Tibial artery (tissue), 4 donors: Measurements from ENCODE around the gene PROS1.
A peak's percentile ranks its signal among the peaks of the same experiment; 100 is the strongest.

Source experiments
- DNase-seq, 2 donors: peaks; one replicate each; pipeline ENCODE4 v3.0.0-alpha.2; 2019
- H3K27ac ChIP-seq, 2 donors: fragments of 200-600 bp; sonication (generic) in 1 of 2; 1 replicate in 1 of 2; 2 replicates in 1 of 2; pipeline ENCODE4 v1.5.1; 2018 to 2019; ENCODE audit warnings: mild to moderate bottlenecking in 1 of 2
- H3K27me3 ChIP-seq, 2 donors: fragments of 200-600 bp; sonication (generic) in 1 of 2; one replicate each; pipeline versions ENCODE4 v1.5.1 to v1.6.0; 2016 to 2019
- H3K36me3 ChIP-seq, 3 donors: fragments of 200-600 bp; sonication (generic) in 2 of 3; one replicate each; pipeline ENCODE4 v1.5.1; 2016 to 2019; ENCODE audit warnings: mild to moderate bottlenecking in 2 of 3
- H3K4me1 ChIP-seq, 4 donors: fragments of 200-600 bp; sonication (generic) in 2 of 4; 1 replicate in 3 of 4; 2 replicates in 1 of 4; pipeline ENCODE4 v1.5.1; 2016 to 2019
- H3K4me3 ChIP-seq, 2 donors: fragments of 200-600 bp; sonication (generic) in 1 of 2; 1 replicate in 1 of 2; 2 replicates in 1 of 2; pipeline ENCODE4 v1.5.1; 2018 to 2019; ENCODE audit warnings: mild to moderate bottlenecking in 2 of 2
- H3K9me3 ChIP-seq, 3 donors: fragments of 200-600 bp; sonication (generic) in 1 of 3; one replicate each; pipeline ENCODE4 v1.5.1; 2016 to 2019
- CTCF ChIP-seq, 2 experiments: fragments of 200-600 bp in 1 of 2; fragments of 450-650 bp in 1 of 2; IDR thresholded peaks; one replicate each; pipeline ENCODE4 v1.5.1; 2017 to 2019; ENCODE audit warnings: antibody characterized with exemption in 2 of 2, mild to moderate bottlenecking in 1 of 2, moderate library complexity in 1 of 2
- intact Hi-C: fragments of 100-400 bp; cut with DNase I; formaldehyde crosslinking; loops from one replicate; pipeline ENCODE4 v1.15.0; 2023; ENCODE audit warnings: low total_unique reads

The PROS1 gene

DNA sequence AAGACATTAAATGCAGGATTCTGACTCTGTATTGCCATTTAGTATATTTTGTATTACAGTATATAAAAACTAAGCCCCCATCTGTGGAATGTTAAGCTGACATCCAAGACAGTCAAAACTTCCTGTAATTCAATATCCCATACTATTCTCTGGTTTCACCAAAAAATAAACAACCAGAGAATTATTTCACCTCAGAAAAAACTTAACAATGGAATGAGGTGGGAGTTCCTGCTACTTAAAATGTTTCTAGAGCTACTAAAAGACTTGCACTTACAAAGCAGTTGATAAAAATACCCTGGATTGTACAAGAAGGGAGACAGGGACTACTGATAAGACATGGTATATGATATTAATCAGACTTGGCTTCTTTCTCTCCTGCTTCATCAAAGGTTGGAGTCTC is 14.6 kb upstream of the PROS1 start:
- TF ChIP-seq CTCF (IDR thresholded peaks at IDR 0.05): no peak
- Histone ChIP-seq H3K4me3 (no peak overlapping the region), H3K27me3 (no peaks in the 10 kb centered on the region), H3K9me3 (no peaks in the 10 kb centered on the region), H3K4me1 (peaks cover 0 to 14% (median 0%) of the 10 kb centered on the region in 4 donors), H3K36me3 (no peaks in the 10 kb centered on the region), H3K27ac (no peak overlapping the region)
- DNase-seq: no peak
- intact Hi-C loops: no loop called here

DNA sequence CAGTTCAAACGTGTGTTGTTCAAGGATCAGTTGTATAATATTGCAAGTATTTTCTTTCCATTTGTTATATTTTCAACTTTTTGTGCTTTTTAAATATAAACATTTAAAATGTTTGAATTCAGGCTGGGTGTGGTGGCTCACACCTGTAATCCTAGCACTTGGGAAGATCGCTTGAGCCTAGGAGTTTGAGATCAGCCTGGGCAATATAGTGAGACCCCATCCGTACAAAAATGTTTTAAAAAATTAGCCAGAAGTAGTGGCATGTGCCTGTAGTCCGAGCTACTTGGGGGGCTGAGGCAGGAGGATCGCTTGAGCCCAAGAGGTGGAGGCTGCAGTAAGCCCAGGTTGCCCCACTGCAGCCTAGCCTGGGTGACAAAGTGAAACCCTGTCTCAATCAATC is 10.9 kb upstream of the PROS1 start:
- no peaks in the 10 kb centered on the region for H3K9me3 ChIP-seq
- H3K36me3 ChIP-seq: no peaks in the 10 kb centered on the region
- intact Hi-C loops: no loop called here
- no peak overlapping the region for H3K4me3 ChIP-seq
- no peak for DNase-seq
- TF ChIP-seq CTCF (IDR thresholded peaks at IDR 0.05): no peak
- H3K27ac ChIP-seq: no peak overlapping the region
- H3K27me3 ChIP-seq: no peaks in the 10 kb centered on the region
- peaks cover 0 to 22% (median 5%) of the 10 kb centered on the region in 4 donors for H3K4me1 ChIP-seq

DNA sequence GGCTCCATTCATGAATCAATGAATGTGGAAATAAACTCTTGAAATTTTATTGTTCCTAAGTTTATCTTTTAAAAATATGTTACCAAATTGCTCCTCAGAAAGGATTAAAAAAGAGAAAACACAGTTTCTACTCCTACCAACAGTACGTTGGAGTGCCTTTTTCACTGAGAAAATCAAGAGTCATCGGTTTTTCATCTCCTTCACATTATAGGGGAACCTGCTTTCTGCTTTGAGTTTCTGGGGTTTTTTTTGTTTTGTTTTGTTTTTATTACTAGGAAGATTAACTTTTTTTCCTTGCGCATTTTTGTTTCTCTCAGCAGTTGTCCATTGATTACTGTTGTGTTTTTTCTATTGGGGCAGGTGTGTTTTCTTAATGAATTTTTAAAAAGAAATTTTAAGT is 9.7 kb upstream of the PROS1 start:
- no peak overlapping the region for H3K4me3 ChIP-seq
- no peaks in the 10 kb centered on the region for H3K36me3 ChIP-seq
- no peak for TF ChIP-seq CTCF (IDR thresholded peaks at IDR 0.05)
- no peak overlapping the region for H3K27ac ChIP-seq
- no peaks in the 10 kb centered on the region for H3K9me3 ChIP-seq
- intact Hi-C loops: no loop called here
- H3K4me1 ChIP-seq: peaks cover 0 to 16% (median 7%) of the 10 kb centered on the region in 4 donors
- no peak for DNase-seq
- H3K27me3 ChIP-seq: no peaks in the 10 kb centered on the region

GRCh38 chr3:93981649-93982048 is 8.0 kb upstream of the PROS1 start:
- H3K27me3 ChIP-seq: no peaks in the 10 kb centered on the region
- TF ChIP-seq CTCF (IDR thresholded peaks at IDR 0.05): no peak
- no peak overlapping the region for H3K27ac ChIP-seq
- intact Hi-C loops: no loop called here
- no peak for DNase-seq
- H3K36me3 ChIP-seq: no peaks in the 10 kb centered on the region
- H3K9me3 ChIP-seq: no peaks in the 10 kb centered on the region
- H3K4me1 ChIP-seq: peaks cover 0 to 14% (median 7%) of the 10 kb centered on the region in 4 donors
- H3K4me3 ChIP-seq: no peak overlapping the region

GRCh38 chr3:93979850-93980676 is 6.4 kb upstream of the PROS1 start, which contains the start of gene ARL13B:
ARL13B (plus strand) TSS chr3:93980155; CDS start chr3:93980424, 269 bp downstream.
- Histone ChIP-seq H3K36me3 (no peaks in the 10 kb centered on the region), H3K27me3 (no peaks in the 10 kb centered on the region), H3K4me1 (peaks cover 0 to 14% (median 7%) of the 10 kb centered on the region in 4 donors), H3K27ac (peak within 1 kb of the TSS; percentile 89 to 93), H3K4me3 (peak within 1 kb of the TSS; percentile 74 to 95), H3K9me3 (no peaks in the 10 kb centered on the region)
- TF ChIP-seq CTCF (IDR thresholded peaks at IDR 0.05): no peak
- DNase-seq: peak; percentile 99
- intact Hi-C loops: no loop called here
